Measurements from ENCODE around the gene COL27A1. TPM values are rescaled to one million over a fixed set of nuclear protein-coding genes. Genes with fewer than 3 reads are reported as not detected.

COL27A1 gene
- total RNA-seq, 2 experiments from 2014 or later: 8.4 to 9.7 TPM

GRCh38 chr9:114154600-114155102 is 686 bp upstream of the COL27A1 start:
- intact Hi-C loops (cut with micrococcal nuclease): loop anchor here (5.0 kb wide), 1 partner anchor 138 kb away; no protein-coding TSS in a partner anchor
- CTCF ChIA-PET: interaction anchor here (0.7 to 7.3 kb wide), 23 partner anchors 8 to 426 kb away, joined by 3 to 65 read pairs (median 3); no protein-coding TSS in a partner anchor
- Mint-ChIP-seq H3K27me3 (peaks cover 46% of the 10 kb centered on the region), H3K4me1 (ENCODE audit: low read depth) (peaks cover 21% of the 10 kb centered on the region), H3K27ac (no peak overlapping the region), H3K4me3 (peak overlapping the region; percentile 44), H3K9me3 (no peaks in the 10 kb centered on the region), H3K36me3 (ENCODE audit: low read depth) (no peaks in the 10 kb centered on the region)
- no peak for TF ChIP-seq CTCF (IDR thresholded peaks at IDR 0.05)
- ATAC-seq: no peak
- POLR2A ChIA-PET: interaction anchor here (0.7 to 1.0 kb wide), 3 partner anchors 13 to 136 kb away, joined by 3 read pairs; no protein-coding TSS in a partner anchor
- no peak for DNase-seq

GRCh38 chr9:114155995-114156656 is 789 bp downstream of the COL27A1 start:
- peaks cover 21% of the 10 kb centered on the region for H3K4me1 Mint-ChIP-seq (ENCODE audit: low read depth)
- no peak for TF ChIP-seq CTCF (IDR thresholded peaks at IDR 0.05)
- peak overlapping the region; percentile 72 for H3K27ac Mint-ChIP-seq
- H3K9me3 Mint-ChIP-seq: no peaks in the 10 kb centered on the region
- DNase-seq: peak; percentile 61
- POLR2A ChIA-PET: interaction anchor here (1.4 kb wide), 1 partner anchor 78 kb away, joined by 4 read pairs; no protein-coding TSS in a partner anchor
- H3K36me3 Mint-ChIP-seq (ENCODE audit: low read depth): no peaks in the 10 kb centered on the region
- CTCF ChIA-PET: interaction anchor here (1.0 to 7.3 kb wide), 12 partner anchors 9 to 424 kb away, joined by 3 to 65 read pairs (median 4); no protein-coding TSS in a partner anchor
- peak; percentile 37 for ATAC-seq
- H3K4me3 Mint-ChIP-seq: peak overlapping the region; percentile 78
- peaks cover 40% of the 10 kb centered on the region for H3K27me3 Mint-ChIP-seq
- intact Hi-C loops (cut with micrococcal nuclease): loop anchor here (5.0 kb wide), 1 partner anchor 136 kb away; no protein-coding TSS in a partner anchor

- Mint-ChIP-seq H3K27me3 (peaks cover 35% of the 10 kb centered on the region), H3K4me3 (peak overlapping the region; percentile 78), H3K9me3 (no peaks in the 10 kb centered on the region), H3K36me3 (ENCODE audit: low read depth) (no peaks in the 10 kb centered on the region), H3K4me1 (ENCODE audit: low read depth) (peaks cover 21% of the 10 kb centered on the region), H3K27ac (peak overlapping the region; percentile 72)
- ATAC-seq (peak; percentile 29), DNase-seq (peak; percentile 47)
- intact Hi-C loops (cut with micrococcal nuclease): loop anchor here (5.0 kb wide), 1 partner anchor 135 kb away; no protein-coding TSS in a partner anchor
- CTCF ChIA-PET: interaction anchor here (1.5 to 7.3 kb wide), 4 partner anchors 48 to 134 kb away, joined by 3 to 65 read pairs (median 6); no protein-coding TSS in a partner anchor
- TF ChIP-seq CTCF (IDR thresholded peaks at IDR 0.05): no peak
- POLR2A ChIA-PET: interaction anchor here (1.4 kb wide), 1 partner anchor 78 kb away, joined by 4 read pairs; no protein-coding TSS in a partner anchor
Measured at GRCh38 chr9:114156657-114157421, 1.5 kb downstream of the COL27A1 start.

- ChIA-PET CTCF (interaction anchor here (0.9 to 7.3 kb wide), 3 partner anchors 49 to 134 kb away, joined by 4 to 65 read pairs (median 7); no protein-coding TSS in a partner anchor), POLR2A (no interaction called here)
- Mint-ChIP-seq H3K9me3 (no peaks in the 10 kb centered on the region), H3K4me3 (peak overlapping the region; percentile 78), H3K36me3 (ENCODE audit: low read depth) (no peaks in the 10 kb centered on the region), H3K27me3 (peaks cover 27% of the 10 kb centered on the region), H3K27ac (no peak overlapping the region), H3K4me1 (ENCODE audit: low read depth) (peaks cover 21% of the 10 kb centered on the region)
- DNase-seq (no peak), ATAC-seq (no peak)
- TF ChIP-seq CTCF (IDR thresholded peaks at IDR 0.05): no peak
- intact Hi-C loops (cut with micrococcal nuclease): loop anchor here (5.0 kb wide), 1 partner anchor 135 kb away; no protein-coding TSS in a partner anchor
Measured at GRCh38 chr9:114157516-114158176, 2.3 kb downstream of the COL27A1 start.
